ENCODE results near the gene SNTB2.
A peak's percentile ranks its signal among the peaks of the same experiment; 100 is the strongest.

Gene SNTB2

DNA sequence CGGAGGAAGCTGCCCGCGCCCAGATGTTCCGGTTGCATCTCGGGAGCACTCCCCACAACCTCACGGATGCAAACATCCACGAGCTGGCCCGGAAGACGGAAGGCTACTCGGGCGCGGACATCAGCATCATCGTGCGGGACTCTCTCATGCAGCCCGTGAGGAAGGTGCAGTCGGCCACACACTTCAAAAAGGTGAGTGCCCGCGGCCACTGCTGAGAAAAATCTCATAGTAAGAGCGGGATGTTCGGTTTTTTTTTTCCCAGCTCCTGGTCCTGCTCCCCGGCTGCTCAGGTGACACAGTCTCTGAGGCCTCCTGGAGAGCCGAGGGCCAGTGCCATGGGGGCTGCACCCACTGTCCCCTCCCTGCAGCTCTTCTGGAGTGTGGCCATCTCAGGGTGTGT lies 134.1 kb downstream of the SNTB2 start:
- DNase-seq = no peak

DNA sequence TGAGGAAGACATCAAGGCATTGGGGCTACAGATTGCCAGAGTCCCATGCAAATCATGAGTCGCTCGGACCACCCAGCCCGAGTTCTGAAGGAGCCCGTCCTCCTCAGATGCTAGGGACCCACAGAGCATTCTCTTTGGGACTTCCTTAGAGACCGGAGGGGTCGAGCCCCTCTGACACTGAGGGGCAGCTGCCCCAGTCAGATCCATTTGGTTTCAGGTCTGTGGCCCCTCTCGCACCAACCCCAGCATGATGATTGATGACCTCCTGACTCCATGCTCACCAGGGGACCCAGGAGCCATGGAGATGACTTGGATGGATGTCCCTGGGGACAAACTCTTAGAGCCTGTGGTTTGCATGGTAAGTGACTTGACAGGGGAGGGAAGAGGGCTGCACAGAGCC lies 135.4 kb downstream of the SNTB2 start:
- DNase-seq = no peak

DNA sequence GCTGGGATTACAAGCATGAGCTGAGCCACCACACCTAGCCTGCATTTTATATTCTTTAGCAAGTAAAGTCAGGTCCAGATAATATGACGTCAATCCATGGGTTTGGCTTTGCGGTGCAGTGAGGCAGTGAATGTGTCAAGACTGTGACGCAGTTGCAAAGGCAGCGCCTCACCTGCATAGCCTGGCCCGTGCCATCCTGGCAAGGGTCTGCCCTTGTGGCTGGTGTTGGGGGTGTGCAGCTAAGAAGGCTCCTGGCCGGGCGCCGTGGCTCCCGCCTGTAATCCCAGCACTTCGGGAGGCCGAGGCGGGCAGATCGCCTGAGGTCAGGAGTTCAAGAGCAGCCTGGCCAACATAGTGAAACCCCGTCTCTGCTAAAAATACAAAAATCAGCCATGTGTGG lies 136.5 kb downstream of the SNTB2 start:
- no peak for DNase-seq

DNA sequence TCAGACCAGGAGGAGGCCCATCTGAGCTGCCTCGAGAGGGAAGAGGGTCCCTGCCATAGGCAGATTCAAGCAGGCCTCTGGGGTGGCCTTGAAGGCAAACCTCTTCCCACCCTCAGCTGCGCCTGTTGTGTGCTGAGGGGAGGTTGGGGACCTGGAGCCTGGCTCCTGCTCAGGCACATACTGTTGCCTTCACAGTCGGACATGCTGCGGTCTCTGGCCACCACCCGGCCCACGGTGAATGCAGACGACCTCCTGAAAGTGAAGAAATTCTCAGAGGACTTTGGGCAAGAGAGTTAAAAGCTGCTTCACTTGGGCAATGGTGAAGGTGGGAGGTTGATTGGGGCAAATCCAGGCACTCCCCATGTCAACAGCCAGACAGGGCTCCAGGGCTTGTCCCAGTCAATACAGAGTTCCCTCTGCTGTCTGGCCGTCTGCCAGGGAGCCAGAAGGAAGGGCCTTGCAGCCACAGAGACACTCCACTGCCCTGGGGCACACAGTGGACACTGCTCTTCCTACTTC lies 137.1 kb downstream of the SNTB2 start:
- no peak for DNase-seq

DNA sequence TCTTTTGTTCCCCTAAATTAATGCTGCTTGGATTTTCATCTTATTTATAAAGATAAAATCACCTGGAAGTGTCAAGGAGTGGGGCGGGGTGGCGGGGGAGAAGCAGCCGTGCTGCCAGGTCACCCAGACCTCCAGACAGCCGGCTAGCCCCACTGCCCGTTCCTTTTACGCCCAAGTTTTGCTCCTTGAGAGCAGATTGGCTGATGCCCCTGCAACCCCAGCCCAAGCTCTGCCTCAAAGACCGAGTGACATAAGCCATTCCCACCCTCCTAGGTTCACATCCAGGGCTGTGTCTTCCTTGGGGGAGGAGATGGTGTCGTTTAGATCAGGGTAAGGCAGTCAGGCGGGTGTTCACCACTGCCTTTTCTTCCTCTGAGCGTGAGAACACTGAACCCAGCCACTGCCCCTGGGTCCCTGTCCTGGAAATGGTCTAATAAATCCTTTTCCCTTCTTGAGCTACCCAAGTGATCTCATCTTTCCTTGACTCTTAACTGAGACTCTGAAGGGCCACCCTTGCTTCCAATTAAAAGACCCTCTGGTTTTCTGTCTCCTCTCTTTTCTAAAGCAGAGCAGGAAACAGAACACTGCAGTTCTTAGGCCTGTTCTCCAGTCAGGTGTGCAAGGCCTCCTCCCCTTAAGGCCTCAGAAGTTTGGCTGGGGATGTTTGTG lies 137.8 kb downstream of the SNTB2 start:
- DNase-seq = no peak

DNA sequence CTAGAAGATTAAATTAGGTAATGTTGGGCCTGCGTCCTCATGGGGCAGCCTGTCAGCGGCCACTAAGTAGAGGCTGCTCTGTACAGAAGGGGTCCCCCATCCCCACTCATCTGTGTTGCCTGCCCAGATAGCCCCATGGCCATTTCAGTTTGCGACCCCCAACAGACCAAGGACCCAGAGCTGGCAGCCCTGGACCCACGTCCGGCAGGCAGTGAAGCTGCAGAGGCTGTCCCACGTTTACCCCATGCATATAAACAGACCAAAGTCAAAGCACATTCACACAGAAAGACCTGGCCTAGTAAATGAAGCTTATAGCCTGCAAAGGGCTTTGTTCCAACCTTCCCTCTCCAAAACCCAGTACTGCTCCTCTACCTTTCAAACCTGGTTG lies 138.8 kb downstream of the SNTB2 start:
- DNase-seq = no peak

DNA sequence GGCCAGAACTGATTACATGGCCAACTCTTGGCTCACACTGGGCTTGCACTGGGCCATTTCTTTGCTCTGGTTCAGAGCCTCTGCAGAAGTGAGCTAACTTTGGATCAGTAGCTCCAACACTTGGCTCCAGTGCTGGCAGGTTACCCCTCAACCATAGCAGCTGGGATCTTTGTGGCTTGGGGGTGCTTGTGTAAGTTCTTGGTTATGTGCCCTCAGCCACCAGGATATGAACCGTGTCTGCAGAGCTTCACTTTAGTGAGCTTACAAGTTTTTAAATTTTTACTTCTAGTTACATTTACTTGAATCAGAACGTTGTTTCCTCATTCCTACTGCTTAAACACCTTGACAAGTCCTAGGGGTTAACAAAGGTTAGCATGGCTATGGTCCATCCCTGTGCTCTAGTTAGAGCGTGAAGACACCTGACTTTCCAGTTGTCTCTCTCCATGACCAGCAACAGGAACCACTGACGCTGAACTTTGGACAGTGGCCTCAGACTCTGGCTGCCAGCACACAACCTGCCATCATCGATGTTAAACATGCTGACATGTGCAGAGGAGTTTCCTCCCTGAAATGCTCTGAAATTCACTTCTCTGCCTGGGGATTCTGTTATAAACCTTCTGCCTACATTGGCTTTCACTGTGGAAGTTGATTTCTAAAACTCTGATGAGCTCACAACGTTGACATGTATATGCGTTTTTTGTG lies 139.4 kb downstream of the SNTB2 start:
- DNase-seq = no peak

DNA sequence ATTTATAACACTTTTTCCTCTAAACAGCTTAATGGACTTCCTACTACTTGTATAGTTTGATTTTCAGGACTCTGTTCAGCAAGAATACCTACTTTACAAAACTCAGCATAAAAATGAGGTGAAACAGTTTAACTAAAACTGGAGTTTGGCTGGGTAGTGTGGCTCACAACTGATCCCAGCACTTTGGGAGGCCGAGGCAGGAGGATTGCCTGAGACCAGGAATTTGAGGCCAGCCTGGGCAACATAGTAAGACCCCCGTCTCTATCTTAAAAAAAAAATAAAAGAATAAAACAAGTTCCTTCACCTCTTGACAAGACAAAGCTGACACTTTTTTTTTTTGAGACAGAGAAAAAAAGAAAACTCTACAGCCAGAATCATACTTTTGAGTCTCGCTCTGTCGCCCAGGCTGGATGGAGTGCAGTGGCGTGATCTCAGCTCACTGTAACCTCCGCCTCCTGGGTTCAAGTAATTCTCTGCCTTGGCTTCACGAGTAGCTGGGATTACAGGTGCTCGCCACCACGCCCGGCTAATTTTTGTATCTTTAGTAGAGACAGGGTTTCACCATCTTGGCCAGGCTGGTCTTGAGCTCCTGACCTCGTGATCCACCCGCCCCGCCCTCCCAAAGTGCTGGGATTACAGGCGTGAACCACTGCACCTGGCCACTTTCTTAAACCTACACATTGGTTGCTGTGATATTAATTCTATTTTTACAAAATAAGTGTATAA lies 140.8 kb downstream of the SNTB2 start:
- no peak for DNase-seq

DNA sequence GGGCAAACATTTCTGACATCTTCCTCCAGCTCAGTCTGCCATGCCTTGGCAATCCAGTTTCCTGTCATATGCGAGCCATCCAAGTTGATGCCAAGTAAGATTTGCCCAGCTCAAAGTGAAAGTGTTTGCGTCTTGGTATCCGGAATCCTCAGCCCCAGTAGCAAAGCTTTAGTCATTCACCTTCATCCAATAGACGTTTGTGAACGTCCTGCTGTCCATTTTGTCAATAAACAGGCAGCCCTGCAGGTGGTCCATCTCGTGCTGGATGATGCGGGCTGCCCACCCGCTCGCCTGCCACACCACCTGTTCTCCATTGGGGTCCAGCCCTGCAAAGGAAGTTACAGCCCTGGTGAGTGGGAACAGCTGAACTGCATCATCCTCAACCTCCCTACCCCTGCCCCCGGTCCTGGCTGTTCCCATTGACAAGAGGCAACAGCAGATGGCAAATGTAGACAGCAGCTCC lies 141.9 kb downstream of the SNTB2 start:
- DNase-seq = no peak

DNA sequence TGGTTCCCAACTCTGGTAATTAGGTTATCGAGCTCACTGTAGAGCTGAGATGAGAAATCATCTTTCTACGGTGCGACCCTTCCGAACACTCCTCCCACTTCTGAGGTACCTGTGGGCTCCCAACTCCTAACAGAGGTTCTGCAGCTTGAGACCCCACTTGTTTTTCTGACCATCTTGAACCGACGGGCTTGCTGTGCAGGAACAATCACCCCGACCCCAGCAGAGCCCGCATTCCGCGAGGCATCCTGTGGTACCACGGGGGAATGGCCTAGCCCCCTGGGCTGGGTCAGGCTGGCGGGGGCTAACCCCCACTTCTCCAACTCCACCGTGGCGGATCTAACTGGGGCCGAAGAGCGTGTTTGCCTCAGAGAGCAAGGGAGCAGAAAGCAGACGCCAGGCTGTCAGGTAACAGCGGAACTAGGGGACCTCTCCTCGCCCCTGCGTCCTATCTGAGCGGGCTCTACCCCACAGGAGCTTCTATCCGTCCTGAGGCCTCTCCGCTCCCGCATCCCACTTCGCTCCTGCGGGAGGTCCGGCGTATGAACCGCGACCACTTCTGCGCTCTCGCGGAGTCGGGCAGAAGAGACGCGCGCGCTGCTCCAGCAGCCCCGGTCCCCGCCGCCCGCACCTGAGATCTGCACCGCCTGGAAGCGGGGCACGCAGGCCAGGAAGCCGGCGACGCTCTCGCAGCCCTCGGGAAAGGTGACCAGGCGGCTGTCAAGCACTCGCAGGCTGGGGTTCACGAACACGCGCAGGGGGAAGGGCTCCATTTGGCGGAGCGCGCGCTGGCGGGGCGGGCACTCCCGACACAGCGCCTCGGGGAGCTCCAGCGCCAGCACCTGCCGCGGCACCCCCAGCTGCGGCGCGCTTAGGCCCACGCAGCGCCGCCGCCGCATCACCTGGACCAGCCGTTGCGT lies 142.7 kb downstream of the SNTB2 start:
- no peak for DNase-seq

DNA sequence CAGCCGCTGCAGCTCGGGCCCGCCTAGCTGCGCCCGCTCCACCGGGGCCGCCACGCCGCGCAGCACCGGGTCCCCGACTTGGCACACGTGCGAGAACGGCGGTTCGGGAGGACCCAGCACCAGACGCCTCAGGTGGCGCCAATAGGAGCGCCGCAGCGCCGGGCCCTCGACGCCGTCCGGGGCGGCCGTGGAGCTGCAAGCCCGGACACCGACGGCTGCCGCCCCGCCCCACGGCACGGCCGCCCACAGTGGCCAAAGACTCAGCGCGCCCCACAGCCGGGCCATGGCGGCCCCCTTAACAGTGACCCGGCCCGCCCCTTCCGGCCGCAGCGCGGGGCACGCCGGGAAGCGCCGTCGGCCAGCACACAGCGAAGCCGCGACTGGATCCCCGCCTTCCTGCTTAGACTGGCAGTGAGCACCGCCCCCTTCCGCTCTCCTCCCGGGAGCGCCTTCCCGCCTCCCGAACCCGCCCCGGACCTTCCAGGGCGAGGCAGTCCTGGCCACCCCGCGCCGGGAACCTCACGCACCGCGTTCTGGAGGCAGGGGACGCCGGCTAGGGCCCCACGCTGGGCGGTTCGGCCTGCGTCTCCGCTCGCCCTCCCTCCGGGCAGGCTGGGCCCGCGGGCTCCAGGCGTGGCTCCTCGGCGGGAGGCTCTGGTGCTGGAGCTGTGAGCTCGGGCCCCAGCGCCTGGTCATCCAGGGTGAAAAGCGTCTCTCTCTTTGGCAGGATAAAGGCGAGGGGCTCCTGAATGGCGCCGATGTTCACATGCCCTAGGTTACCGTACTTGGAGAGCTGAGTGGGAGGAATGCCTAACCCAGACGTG lies 143.5 kb downstream of the SNTB2 start, which contains the start of gene PDF:
Gene PDF, minus strand, starts transcription at position 303 of the 824 bp plus-strand sequence. Its CDS starts 18 bp downstream, at position 285.
- DNase-seq = peak; percentile 65

DNA sequence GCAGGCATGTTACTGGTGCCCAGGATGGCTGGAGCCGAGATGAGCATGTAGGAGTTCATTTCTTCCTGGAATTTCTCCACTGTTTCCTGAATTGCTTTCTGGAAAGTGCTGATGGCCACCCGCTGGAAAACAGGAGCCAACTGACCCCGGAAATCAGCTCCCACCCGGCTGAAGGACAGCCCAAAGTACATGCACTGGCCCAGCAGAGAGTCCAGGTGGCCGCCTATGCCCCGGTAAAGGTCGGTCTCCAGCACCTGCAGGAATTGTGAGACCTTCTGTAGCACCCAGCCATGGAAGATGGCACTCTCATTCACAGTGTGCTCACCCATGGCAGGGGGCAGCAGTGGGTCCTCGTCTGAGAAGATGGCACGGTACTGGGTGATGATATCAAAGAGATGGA lies 147.7 kb downstream of the SNTB2 start:
- no peak for DNase-seq

DNA sequence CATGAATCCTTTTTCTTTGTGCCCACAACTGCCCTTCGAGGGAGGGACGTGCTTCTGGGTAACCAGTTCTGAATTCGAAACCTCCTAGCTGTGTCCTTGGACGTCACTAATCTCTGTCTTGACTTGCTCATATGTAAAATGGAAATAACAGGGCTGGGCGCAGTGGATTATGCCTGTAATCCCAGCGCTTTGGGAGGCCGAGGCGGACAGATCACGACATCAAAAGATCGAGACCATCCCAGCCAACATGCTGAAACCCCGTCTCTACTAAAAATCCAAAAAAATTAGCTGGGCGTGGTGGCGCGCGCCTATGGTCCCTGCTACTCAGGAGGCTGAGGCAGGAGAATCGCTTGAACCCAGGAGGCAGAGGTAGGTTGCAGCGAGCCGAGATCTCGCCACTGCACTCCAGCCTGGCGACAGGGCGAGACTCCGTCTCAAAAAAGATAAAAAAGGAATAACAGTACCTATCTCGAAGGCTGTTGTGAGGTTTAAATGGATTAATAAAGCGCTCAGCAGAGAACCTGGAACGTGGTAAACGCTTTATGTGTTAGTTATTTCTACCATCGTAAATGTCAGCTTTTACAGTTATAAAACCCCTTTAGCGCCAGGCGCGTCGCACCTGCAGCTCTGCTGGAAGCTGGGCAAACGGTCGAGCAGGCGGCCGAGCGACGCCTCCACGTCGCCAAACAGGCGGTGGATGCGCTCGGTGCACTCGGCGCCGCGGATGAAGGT lies 151.8 kb downstream of the SNTB2 start:
- no peak for DNase-seq

DNA sequence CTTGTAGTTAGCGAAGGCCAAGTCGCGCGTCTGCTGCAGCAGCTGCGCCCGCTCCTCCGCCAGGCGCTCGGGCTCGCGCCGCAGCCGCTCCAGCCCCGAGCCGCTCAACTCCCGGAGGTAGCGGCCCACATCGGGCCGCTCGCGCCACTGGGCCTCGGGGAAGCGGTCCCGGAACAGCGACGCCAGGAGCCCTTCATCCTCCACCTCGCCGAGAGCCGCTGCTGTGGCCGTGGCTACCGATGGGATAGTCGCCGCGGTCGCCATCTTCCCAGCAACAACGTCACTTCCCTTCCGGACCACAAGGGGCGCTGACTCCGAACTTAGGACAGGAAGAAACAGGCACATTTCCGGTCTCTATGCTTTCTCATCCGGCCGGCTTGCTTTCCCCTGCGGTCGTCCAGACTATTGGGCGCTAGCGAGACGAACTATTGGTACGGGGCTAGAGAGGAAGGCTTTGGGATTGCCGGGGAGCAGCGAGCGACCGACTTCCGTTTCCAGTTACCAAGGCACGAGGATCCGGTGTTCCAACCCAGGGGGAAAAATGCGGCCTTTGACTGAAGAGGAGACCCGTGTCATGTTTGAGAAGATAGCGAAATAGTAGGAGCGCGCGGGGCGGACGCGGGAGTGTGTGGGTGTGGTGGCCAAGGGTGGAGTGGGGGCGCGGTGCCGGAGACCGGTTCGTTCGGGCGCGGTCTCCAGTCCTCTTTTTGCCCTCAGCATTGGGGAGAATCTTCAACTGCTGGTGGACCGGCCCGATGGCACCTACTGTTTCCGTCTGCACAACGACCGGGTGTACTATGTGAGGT lies 152.5 kb downstream of the SNTB2 start, which contains the start of the genes COG8 and NIP7:
Gene COG8, minus strand, starts transcription at position 276 of the 806 bp plus-strand sequence. Its CDS starts 12 bp downstream, at position 264.
Gene NIP7, plus strand, starts transcription at position 484 of the 806 bp plus-strand sequence. Its CDS starts 58 bp downstream, at position 542.
- peak; percentile 91 for DNase-seq

DNA sequence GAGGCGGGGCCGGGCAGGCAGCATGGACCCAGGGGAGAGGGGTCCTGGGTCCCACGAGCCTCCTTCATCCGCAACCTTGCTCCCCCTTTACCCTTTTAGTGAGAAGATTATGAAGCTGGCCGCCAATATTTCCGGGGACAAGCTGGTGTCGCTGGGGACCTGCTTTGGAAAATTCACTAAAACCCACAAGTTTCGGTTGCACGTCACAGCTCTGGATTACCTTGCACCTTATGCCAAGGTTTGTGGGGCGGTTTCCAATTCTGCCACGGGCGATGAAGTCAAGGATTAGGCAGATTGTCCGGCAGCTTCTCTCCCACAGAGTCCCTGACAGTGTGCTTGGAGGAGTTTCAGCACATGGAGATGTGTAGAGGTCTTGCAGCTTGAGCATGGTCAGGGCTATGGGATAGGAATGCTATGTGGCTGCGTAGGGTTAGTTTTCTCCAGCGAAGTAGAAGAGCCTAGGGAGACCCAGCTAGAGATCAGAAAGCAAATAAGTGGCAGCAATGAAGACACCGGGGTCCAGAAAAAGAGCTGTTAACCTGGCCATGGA lies 153.2 kb downstream of the SNTB2 start:
- no peak for DNase-seq

DNA sequence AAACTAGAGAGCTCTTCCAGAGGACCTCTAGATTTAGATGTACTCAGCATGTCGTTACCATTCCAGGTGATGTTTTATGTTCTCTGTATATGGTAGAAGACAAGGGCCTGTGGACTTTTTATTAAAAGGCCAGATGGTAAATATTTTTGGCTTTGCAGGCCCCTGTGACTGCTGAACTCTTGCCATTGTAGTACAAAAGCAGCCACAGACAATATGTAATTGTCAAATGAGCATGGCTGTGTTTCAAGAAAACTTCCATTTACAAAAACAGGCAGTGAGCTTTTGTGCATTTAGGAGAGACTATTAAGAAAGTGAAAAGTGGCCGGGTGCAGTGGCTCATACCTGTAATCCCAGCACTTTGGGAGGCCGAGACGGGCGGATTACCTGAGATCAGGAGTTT lies 157.2 kb downstream of the SNTB2 start:
- DNase-seq = no peak

DNA sequence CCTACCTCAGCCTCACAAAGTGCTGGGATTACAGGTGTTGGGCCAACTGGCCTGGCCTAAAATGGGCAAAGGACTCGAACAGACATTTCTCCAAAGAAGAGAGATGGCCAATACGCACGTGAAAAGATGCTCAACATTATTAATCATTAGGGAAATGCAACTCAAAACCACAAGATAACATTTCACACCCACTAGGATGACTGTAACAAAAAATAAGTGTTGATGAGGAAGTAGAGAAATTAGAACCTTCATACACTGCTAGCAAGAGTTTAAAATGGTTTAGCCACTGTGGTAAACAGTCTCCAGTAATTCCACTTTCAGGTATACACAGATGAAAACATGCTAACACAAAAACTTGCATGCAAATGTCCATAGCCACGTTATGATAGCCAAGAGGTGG lies 159.0 kb downstream of the SNTB2 start:
- DNase-seq = no peak

DNA sequence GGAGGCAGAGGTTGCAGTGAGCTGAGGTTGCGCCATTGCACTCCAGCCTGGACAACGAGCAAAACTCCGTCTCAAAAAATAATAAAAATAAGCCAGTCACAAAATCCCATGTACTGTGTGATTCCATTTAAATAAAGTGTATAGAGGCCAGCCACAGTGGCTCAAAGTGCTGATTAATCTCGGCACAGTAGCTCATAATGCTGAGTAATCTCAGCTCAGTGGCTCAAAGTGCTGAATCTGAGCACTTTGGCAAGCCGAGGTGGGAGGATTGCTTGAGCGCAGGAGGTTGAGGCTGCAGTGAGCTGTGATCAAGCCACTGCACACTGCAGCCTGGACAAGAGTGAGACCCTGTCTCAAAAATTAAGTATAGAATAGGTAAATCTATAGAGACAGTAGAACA lies 159.7 kb downstream of the SNTB2 start:
- DNase-seq = no peak

DNA sequence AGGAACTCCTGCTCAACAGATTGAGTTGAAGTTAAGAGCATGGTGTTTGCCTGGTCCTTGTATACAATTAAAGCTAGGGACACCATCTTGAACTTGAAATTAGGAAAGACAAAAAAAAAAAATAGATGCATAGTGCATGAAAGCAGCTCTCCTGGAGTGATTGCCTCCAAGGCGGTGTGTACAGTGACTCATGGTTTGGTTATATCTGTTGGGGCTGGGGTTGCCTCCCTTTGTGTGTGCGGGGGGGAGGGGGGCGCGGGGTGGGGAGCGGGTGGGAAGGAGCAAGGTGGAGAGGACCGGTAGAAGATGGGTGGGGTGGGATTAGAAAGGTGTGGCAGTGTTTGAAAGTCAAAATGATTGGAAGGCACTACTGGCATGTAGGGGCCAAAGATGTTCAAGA lies 161.3 kb downstream of the SNTB2 start:
- no peak for DNase-seq

Data from DMS79 treated with DMSO at 0.1 percent for 48 hours (cell line).